HG02885 (cell line): ENCODE data around the gene HLA-DRA.
A peak's percentile ranks its signal among the peaks of the same experiment; 100 is the strongest.

Experiments used
- ATAC-seq: cut with Tn5 transposase; IDR thresholded peaks from one replicate; pipeline ENCODE4 v1.9.1; 2021; ENCODE audit warnings: mild to moderate bottlenecking; ENCODE audit not compliant: unreplicated experiment, poor library complexity

Gene HLA-DRA

DNA sequence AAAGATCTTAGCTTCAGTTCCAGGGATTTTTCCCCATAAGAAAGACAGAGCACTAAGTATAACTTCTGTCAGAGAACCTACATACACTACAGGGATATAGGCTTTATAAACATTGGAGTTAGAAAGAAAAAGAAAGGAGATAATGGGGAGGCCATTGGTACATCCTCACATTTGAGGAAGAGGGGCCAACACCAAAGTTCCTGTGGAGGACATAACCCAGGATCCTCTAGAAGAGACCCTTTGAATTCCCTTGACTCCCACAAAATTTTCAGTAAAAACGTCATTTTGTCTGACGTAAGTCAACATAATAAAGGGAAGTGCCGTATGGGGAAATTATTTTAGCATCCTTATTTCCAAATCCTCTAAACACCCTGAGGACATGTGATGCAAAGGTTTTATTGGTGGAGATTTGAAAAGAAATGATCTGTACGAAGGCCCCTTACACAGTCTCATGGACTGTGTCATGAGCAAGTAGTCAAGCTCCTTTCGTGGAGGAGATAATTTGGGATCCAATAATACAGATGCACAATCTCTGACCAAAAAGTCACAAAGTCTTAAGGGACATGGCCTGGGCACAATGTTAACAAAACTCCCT lies 33.2 kb downstream of the HLA-DRA start:
- no peak for ATAC-seq

DNA sequence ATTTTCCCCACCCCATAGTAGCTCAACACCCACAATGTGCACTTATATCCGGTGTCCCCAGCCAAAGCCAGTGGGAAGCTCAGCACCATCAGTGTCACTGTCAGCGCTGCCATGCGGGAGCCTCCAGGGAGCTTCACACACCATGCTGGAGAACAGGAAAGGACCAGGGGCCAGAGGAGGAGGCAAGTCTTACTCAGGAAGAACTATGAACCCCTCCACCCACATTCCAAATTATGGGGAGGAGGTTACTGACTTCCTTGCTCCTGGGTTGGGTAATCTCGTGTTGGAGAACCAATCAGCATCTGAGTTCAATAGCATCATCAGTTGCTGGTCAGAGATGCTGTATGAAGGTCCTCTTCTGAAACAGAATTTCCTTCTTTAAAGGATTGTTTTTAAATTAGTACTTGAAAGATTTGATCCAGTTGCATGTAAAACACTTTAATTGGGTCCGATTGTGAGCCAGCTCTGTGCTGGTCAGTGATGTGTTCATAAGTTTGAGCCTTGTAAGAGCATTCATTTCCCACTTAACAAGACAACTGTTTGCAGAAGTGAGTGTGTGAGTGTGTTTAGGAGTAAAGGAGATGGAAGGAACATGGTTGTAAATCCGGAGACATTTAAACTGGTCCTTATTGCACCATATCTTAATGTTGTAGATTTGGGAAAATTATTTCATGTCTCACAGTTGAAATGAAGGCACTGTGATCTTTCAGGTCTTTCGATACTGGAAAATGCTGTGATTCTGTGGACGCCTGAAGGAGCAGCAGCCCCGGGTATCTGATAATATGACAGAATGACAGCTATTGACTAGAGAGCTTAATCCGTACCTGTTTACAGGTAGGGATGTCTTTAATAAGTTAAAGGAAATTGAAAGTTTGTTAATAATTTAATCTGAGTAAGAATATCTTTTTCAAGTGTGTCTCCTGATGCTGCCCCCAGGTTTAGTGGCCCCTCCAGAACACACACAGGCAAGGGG lies 34.0 kb downstream of the HLA-DRA start:
- peak; percentile 98 for ATAC-seq

DNA sequence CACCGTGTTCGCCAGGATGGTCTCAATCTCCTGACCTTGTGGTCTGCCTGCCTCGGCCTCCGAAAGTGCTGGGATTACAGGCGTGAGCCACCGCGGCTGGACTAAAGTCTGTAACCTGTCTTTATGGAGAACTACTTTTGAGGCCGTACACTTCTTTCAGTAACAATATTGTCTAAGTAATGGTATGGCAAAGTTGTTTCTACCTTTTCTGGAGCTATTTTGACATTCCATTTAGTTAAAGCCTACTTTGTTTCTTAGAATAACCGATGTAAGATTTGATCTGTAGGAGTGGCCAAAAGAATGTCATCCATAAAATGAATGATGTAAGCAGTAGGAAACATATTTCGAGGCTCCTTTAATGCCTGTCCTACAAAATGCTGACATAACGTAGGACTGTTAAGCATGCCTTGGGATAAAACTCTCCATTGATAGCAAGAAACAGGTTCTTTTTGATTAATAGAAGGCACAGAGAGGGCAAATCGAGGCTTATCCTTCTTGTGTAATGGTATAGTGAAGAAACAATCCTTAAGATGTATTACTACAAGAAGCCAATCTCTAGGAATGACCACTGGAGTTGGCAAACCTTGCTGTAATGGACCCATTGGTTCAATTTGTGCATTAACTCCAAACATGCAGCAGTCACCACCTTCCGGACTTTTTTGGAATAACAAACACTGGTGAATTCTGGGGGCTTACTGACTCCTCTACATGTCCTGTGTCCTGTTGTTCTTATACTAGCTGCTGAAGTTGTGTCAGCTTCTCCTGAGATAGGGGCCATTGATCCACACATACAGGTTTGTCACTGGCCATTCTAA lies 35.9 kb downstream of the HLA-DRA start:
- no peak for ATAC-seq

DNA sequence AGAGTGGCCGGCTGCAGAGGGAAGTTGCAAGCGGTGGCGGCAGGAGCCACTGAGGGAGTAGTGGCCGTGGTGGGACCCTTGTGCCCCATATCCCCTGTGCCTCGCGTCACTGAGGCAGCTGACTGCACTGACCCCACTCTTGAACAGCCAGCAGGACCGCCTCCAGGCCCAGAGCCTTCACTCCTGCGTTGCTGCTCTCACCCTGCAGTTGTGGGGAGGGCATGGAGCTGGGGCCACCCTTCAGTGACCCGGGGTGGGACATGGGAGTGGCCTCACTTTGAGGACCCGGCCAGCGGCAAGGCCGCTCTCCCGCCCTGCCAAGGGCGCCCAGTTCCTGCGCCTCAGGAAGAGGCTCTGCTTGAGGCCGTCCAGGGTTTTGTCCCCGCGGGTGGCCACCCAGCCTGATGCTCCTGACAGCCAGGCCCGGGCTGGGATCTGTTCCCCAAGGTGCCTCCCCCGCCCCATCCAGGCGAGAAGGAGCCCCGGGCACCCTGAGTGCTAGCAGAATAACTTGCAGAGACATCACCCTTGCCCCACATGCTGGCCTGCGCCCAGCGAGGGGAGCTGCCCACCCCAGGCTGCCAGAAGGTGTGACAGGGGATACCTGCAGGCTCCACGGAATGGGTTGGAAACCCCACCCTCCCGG lies 44.4 kb downstream of the HLA-DRA start:
- no peak for ATAC-seq

DNA sequence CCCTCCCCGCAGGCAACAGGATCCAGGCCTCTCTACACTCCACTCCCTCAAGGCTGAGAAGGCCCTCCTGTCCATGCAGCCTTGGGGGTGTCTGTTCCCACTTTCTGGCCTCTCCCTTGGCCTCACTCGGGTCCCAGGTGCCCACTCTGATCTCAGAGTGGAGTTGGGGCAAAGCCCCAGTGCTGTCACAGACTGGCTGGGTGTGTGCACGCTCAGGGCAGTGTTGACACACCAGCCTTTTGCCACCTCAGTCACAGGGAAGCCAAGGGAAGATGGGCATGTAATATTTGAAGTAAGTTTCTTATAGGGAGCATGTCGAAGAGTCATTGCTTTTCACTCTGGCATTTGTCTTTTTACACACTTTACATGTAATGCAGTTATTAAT lies 44.9 kb downstream of the HLA-DRA start:
- ATAC-seq, result no peak

DNA sequence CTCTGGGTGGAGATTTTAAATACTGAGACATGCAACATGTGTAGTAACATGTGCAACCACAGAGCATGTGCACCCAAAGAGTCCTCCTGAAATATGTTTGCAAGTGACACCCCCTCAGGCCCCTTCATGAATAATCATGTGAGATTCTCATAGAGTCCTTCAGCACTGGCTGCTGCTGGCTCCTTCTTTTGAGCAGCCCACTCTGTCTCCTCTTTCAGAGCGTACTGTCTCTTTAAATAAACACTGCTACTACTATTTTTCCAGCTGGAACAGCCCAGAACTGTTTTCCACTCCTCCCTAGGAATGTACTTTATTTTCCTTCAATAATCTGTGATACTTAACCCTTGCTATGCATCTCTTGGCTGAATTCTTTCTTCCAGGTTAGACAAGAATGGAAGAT lies 48.4 kb downstream of the HLA-DRA start:
- no peak for ATAC-seq

DNA sequence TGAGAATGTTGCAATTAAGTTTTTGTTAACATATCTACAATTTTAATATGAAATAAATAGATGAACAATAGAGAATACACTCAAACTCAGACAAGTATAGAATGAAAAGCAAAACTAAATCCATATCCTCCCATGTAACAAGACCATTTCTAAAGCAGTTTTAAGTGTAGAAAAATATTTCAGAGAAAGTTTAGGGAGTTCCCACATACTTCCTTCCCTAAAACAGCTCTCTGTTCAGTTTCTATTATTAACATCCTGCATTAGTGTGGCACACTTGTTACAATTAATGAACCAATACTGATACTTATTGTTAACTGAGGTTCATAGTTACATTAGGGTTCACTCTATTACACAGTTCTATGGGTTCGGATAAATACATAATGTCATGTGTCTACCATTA lies 52.0 kb downstream of the HLA-DRA start:
- no peak for ATAC-seq

DNA sequence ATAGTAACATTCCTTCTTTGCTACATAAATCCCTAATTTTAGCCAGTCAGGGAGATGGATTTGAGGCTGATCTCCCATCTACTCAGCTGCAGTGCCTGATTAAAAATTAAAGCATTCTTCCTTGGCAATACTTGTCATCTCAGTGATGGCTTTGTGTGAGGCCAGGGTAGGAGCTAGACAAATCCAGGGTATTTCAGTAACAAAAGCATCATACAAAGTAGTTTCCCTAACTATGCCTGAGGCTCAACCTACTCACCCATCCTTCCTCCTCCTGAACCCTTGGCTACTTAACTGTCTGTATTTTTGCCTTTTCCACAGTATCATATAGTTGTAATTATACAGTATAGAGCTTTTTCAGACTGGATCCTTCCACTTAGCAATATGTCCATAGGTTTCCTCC lies 52.7 kb downstream of the HLA-DRA start:
- no peak for ATAC-seq
